ENCODE data around the gene SEPTIN10. TPM values are rescaled to one million over a fixed set of nuclear protein-coding genes. Genes with fewer than 3 reads are reported as not detected.

Gene SEPTIN10
- total and polyA plus RNA-seq, 4 donors, result 51.6 to 82.6 (median 69.6) TPM

GRCh38 chr2:109517118-109517889 lies 96.5 kb downstream of the SEPTIN10 start:
- H3K27ac ChIP-seq (ENCODE audit: low read depth, low read length), result no peak overlapping the region
- DNase-seq (ENCODE audit: low read depth in 4 of 6, low spot score in 6 of 6), result peak in 1 of 6 donors; percentile 40
- no peaks in the 10 kb centered on the region for H3K27me3 ChIP-seq (ENCODE audit: control insufficient read depth, insufficient read depth, low read length)
- WGBS (ENCODE audit: insufficient coverage), result 64% methylated on average over 26 of the region's 26 CpGs
- H3K9me3 ChIP-seq (ENCODE audit: control insufficient read depth, insufficient read depth, low read length), result no peaks in the 10 kb centered on the region
- H3K4me3 ChIP-seq (ENCODE audit: low read depth, low read length), result no peak overlapping the region
- H3K36me3 ChIP-seq (ENCODE audit: control insufficient read depth, insufficient read depth, low read length), result no peaks in the 10 kb centered on the region
- peaks cover 28% of the 10 kb centered on the region for H3K4me1 ChIP-seq (ENCODE audit: control insufficient read depth, insufficient read depth, low read length)

- no peak overlapping the region for H3K27ac ChIP-seq (ENCODE audit: low read depth, low read length)
- no peaks in the 10 kb centered on the region for H3K9me3 ChIP-seq (ENCODE audit: control insufficient read depth, insufficient read depth, low read length)
- DNase-seq (ENCODE audit: low read depth in 4 of 6, low spot score in 6 of 6), result peak in 1 of 6 donors; percentile 20
- no peaks in the 10 kb centered on the region for H3K36me3 ChIP-seq (ENCODE audit: control insufficient read depth, insufficient read depth, low read length)
- 72% methylated on average over 19 of the region's 20 CpGs for WGBS (ENCODE audit: insufficient coverage)
- H3K4me3 ChIP-seq (ENCODE audit: low read depth, low read length), result no peak overlapping the region
- H3K4me1 ChIP-seq (ENCODE audit: control insufficient read depth, insufficient read depth, low read length), result peaks cover 28% of the 10 kb centered on the region
- no peaks in the 10 kb centered on the region for H3K27me3 ChIP-seq (ENCODE audit: control insufficient read depth, insufficient read depth, low read length)
These were observed 97.2 kb downstream of the SEPTIN10 start for GRCh38 chr2:109516445-109517117.

- Histone ChIP-seq H3K27ac (ENCODE audit: low read depth, low read length) (no peak overlapping the region), H3K27me3 (ENCODE audit: control insufficient read depth, insufficient read depth, low read length) (peaks cover 3% of the 10 kb centered on the region), H3K4me3 (ENCODE audit: low read depth, low read length) (no peak overlapping the region), H3K36me3 (ENCODE audit: control insufficient read depth, insufficient read depth, low read length) (no peaks in the 10 kb centered on the region), H3K4me1 (ENCODE audit: control insufficient read depth, insufficient read depth, low read length) (peaks cover 36% of the 10 kb centered on the region), H3K9me3 (ENCODE audit: control insufficient read depth, insufficient read depth, low read length) (no peaks in the 10 kb centered on the region)
- 96% methylated on average over 5 of the region's 5 CpGs for WGBS (ENCODE audit: insufficient coverage)
- DNase-seq (ENCODE audit: low read depth in 4 of 6, low spot score in 6 of 6), result no peak
These were observed 98.9 kb downstream of the SEPTIN10 start for GRCh38 chr2:109514857-109515256.

GRCh38 chr2:109513749-109514588 lies 99.8 kb downstream of the SEPTIN10 start:
- Histone ChIP-seq H3K9me3 (ENCODE audit: control insufficient read depth, insufficient read depth, low read length) (no peaks in the 10 kb centered on the region), H3K36me3 (ENCODE audit: control insufficient read depth, insufficient read depth, low read length) (no peaks in the 10 kb centered on the region), H3K4me1 (ENCODE audit: control insufficient read depth, insufficient read depth, low read length) (peaks cover 36% of the 10 kb centered on the region), H3K27me3 (ENCODE audit: control insufficient read depth, insufficient read depth, low read length) (peaks cover 3% of the 10 kb centered on the region), H3K27ac (ENCODE audit: low read depth, low read length) (no peak overlapping the region), H3K4me3 (ENCODE audit: low read depth, low read length) (no peak overlapping the region)
- peak in 1 of 6 donors; percentile 35 for DNase-seq (ENCODE audit: low read depth in 4 of 6, low spot score in 6 of 6)
- WGBS (ENCODE audit: insufficient coverage), result 67% methylated on average over 20 of the region's 20 CpGs

- H3K27ac ChIP-seq (ENCODE audit: low read depth, low read length), result no peak overlapping the region
- no peaks in the 10 kb centered on the region for H3K36me3 ChIP-seq (ENCODE audit: control insufficient read depth, insufficient read depth, low read length)
- DNase-seq (ENCODE audit: low read depth in 4 of 6, low spot score in 6 of 6), result no peak
- peaks cover 36% of the 10 kb centered on the region for H3K4me1 ChIP-seq (ENCODE audit: control insufficient read depth, insufficient read depth, low read length)
- H3K9me3 ChIP-seq (ENCODE audit: control insufficient read depth, insufficient read depth, low read length), result no peaks in the 10 kb centered on the region
- H3K4me3 ChIP-seq (ENCODE audit: low read depth, low read length), result no peak overlapping the region
- H3K27me3 ChIP-seq (ENCODE audit: control insufficient read depth, insufficient read depth, low read length), result peaks cover 3% of the 10 kb centered on the region
- 97% methylated on average over 5 of the region's 5 CpGs for WGBS (ENCODE audit: insufficient coverage)
These were observed 100.5 kb downstream of the SEPTIN10 start for GRCh38 chr2:109513230-109513629.

- Histone ChIP-seq H3K9me3 (ENCODE audit: control insufficient read depth, insufficient read depth, low read length) (no peaks in the 10 kb centered on the region), H3K27me3 (ENCODE audit: control insufficient read depth, insufficient read depth, low read length) (peaks cover 3% of the 10 kb centered on the region), H3K4me1 (ENCODE audit: control insufficient read depth, insufficient read depth, low read length) (peaks cover 28% of the 10 kb centered on the region), H3K36me3 (ENCODE audit: control insufficient read depth, insufficient read depth, low read length) (no peaks in the 10 kb centered on the region), H3K4me3 (ENCODE audit: low read depth, low read length) (no peak overlapping the region), H3K27ac (ENCODE audit: low read depth, low read length) (no peak overlapping the region)
- no peak for DNase-seq (ENCODE audit: low read depth in 4 of 6, low spot score in 6 of 6)
- WGBS (ENCODE audit: insufficient coverage), result 78% methylated on average over 5 of the region's 5 CpGs
These were observed 101.7 kb downstream of the SEPTIN10 start for GRCh38 chr2:109512076-109512475.

GRCh38 chr2:109511168-109511567 lies 102.6 kb downstream of the SEPTIN10 start:
- Histone ChIP-seq H3K4me3 (ENCODE audit: low read depth, low read length) (no peak overlapping the region), H3K4me1 (ENCODE audit: control insufficient read depth, insufficient read depth, low read length) (peaks cover 19% of the 10 kb centered on the region), H3K27ac (ENCODE audit: low read depth, low read length) (no peak overlapping the region), H3K27me3 (ENCODE audit: control insufficient read depth, insufficient read depth, low read length) (peaks cover 3% of the 10 kb centered on the region), H3K9me3 (ENCODE audit: control insufficient read depth, insufficient read depth, low read length) (peaks cover under 1% of the 10 kb centered on the region), H3K36me3 (ENCODE audit: control insufficient read depth, insufficient read depth, low read length) (no peaks in the 10 kb centered on the region)
- DNase-seq (ENCODE audit: low read depth in 4 of 6, low spot score in 6 of 6), result no peak
- WGBS (ENCODE audit: insufficient coverage), result 98% methylated on average over 3 of the region's 3 CpGs

GRCh38 chr2:109510136-109511028 lies 103.4 kb downstream of the SEPTIN10 start:
- Histone ChIP-seq H3K4me3 (ENCODE audit: low read depth, low read length) (no peak overlapping the region), H3K27ac (ENCODE audit: low read depth, low read length) (no peak overlapping the region), H3K9me3 (ENCODE audit: control insufficient read depth, insufficient read depth, low read length) (peaks cover 9% of the 10 kb centered on the region), H3K36me3 (ENCODE audit: control insufficient read depth, insufficient read depth, low read length) (no peaks in the 10 kb centered on the region), H3K4me1 (ENCODE audit: control insufficient read depth, insufficient read depth, low read length) (peaks cover 19% of the 10 kb centered on the region), H3K27me3 (ENCODE audit: control insufficient read depth, insufficient read depth, low read length) (peaks cover 3% of the 10 kb centered on the region)
- DNase-seq (ENCODE audit: low read depth in 4 of 6, low spot score in 6 of 6), result peak; percentile 46 to 92 (median 63)
- WGBS (ENCODE audit: insufficient coverage), result 59% methylated on average over 18 of the region's 19 CpGs

- Histone ChIP-seq H3K4me3 (ENCODE audit: low read depth, low read length) (no peak overlapping the region), H3K9me3 (ENCODE audit: control insufficient read depth, insufficient read depth, low read length) (peaks cover 11% of the 10 kb centered on the region), H3K36me3 (ENCODE audit: control insufficient read depth, insufficient read depth, low read length) (peaks cover 6% of the 10 kb centered on the region), H3K4me1 (ENCODE audit: control insufficient read depth, insufficient read depth, low read length) (peaks cover 8% of the 10 kb centered on the region), H3K27ac (ENCODE audit: low read depth, low read length) (no peak overlapping the region), H3K27me3 (ENCODE audit: control insufficient read depth, insufficient read depth, low read length) (peaks cover 3% of the 10 kb centered on the region)
- no peak for DNase-seq (ENCODE audit: low read depth in 4 of 6, low spot score in 6 of 6)
- 88% methylated on average over 5 of the region's 8 CpGs for WGBS (ENCODE audit: insufficient coverage)
These were observed 105.2 kb downstream of the SEPTIN10 start for GRCh38 chr2:109508556-109508955.
